Ramos (cell line): ENCODE results near the gene RGS7BP.

ENCODE experiments used
- in situ Hi-C: fragments of 300-500 bp; cut with MboI; formaldehyde crosslinking; loops from one replicate; pipeline ENCODE4 v1.14.3; 2022; ENCODE audit warnings: low sequenced_read_pairs; ENCODE audit not compliant: unreplicated experiment

Gene RGS7BP

GRCh38 chr5:64505769-64506566 lies at the start of gene RGS7BP:
TSS of gene RGS7BP (plus strand) at chr5:64506015. CDS start at chr5:64506625, 610 bp downstream.
- in situ Hi-C loops, result no loop called here

- in situ Hi-C loops, result no loop called here
These were observed 48.0 kb upstream of the RGS7BP start for GRCh38 chr5:64457846-64458245.

- in situ Hi-C loops, result no loop called here
These were observed 46.9 kb upstream of the RGS7BP start for GRCh38 chr5:64458948-64459347.

- in situ Hi-C loops, result no loop called here
These were observed 43.4 kb upstream of the RGS7BP start for GRCh38 chr5:64462391-64462790.

GRCh38 chr5:64486163-64486562 lies 19.7 kb upstream of the RGS7BP start:
- in situ Hi-C loops, result no loop called here

- in situ Hi-C loops, result no loop called here
These were observed 18.5 kb upstream of the RGS7BP start for GRCh38 chr5:64487283-64487682.

GRCh38 chr5:64489857-64490256 lies 16.0 kb upstream of the RGS7BP start:
- in situ Hi-C loops, result no loop called here

GRCh38 chr5:64497386-64497785 lies 8.4 kb upstream of the RGS7BP start:
- in situ Hi-C loops, result no loop called here

GRCh38 chr5:64502196-64502595 lies 3.6 kb upstream of the RGS7BP start:
- in situ Hi-C loops, result no loop called here

- in situ Hi-C loops, result no loop called here
These were observed 900 bp downstream of the RGS7BP start for GRCh38 chr5:64506567-64507263.

- in situ Hi-C loops, result no loop called here
These were observed 1.4 kb downstream of the RGS7BP start for GRCh38 chr5:64507264-64507605.

GRCh38 chr5:64509828-64510227 lies 4.0 kb downstream of the RGS7BP start:
- in situ Hi-C loops, result no loop called here

GRCh38 chr5:64513492-64513891 lies 7.7 kb downstream of the RGS7BP start:
- in situ Hi-C loops, result no loop called here

- in situ Hi-C loops, result no loop called here
These were observed 8.8 kb downstream of the RGS7BP start for GRCh38 chr5:64514612-64515011.

- in situ Hi-C loops, result no loop called here
These were observed 10.4 kb downstream of the RGS7BP start for GRCh38 chr5:64516216-64516615.

- in situ Hi-C loops, result no loop called here
These were observed 13.0 kb downstream of the RGS7BP start for GRCh38 chr5:64518793-64519192.

GRCh38 chr5:64519263-64519662 lies 13.4 kb downstream of the RGS7BP start:
- in situ Hi-C loops, result no loop called here

GRCh38 chr5:64526734-64527439 lies 21.1 kb downstream of the RGS7BP start:
- in situ Hi-C loops, result no loop called here

GRCh38 chr5:64530076-64530475 lies 24.3 kb downstream of the RGS7BP start:
- in situ Hi-C loops, result no loop called here

- in situ Hi-C loops, result no loop called here
These were observed 26.4 kb downstream of the RGS7BP start for GRCh38 chr5:64532212-64532611.

GRCh38 chr5:64532657-64533056 lies 26.8 kb downstream of the RGS7BP start:
- in situ Hi-C loops, result no loop called here
